ENCODE data around the gene ERGIC2. TPM values are rescaled to one million over a fixed set of nuclear protein-coding genes. Genes with fewer than 3 reads are reported as not detected.

ERGIC2 gene
- total and polyA plus RNA-seq, 2 of the 13 experiments (the other 11 are each of a cell fraction or from before 2014, with no cell fraction given): 32.6 to 73.5 TPM

GRCh38 chr12:29310899-29311298 lies 70.1 kb downstream of the ERGIC2 start:
- POLR2A ChIA-PET: no interaction called here
- Histone ChIP-seq H3K79me2 (ENCODE audit: insufficient read depth, low read length) (no peaks in the 10 kb centered on the region), H3K36me3 (replicated peaks in 1 of 2; ENCODE audit: control insufficient read depth in 1 of 2, insufficient read depth in 2 of 2, low read length in 2 of 2) (no peaks in the 10 kb centered on the region), H3K4me1 (ENCODE audit: insufficient read depth, low read length) (no peaks in the 10 kb centered on the region), H3K9ac (ENCODE audit: insufficient read depth, low read depth, low read length) (no peak overlapping the region), H4K20me1 (ENCODE audit: insufficient read depth, low read length) (no peaks in the 10 kb centered on the region), H2AFZ (ENCODE audit: low read length) (no peak overlapping the region), H3K27ac (ENCODE audit: extremely low read length, insufficient read depth, low read length) (no peak overlapping the region), H3K9me3 (ENCODE audit: low read length) (no peaks in the 10 kb centered on the region), H3K4me2 (ENCODE audit: low read depth, low read length) (no peak overlapping the region), H3K27me3 (ENCODE audit: control insufficient read depth in 1 of 2, insufficient read depth in 2 of 2, low read length in 2 of 2) (no peaks in the 10 kb centered on the region), H3K4me3 (replicated peaks in 1 of 3; ENCODE audit: insufficient read depth in 1 of 3, low read depth in 2 of 3, low read length in 3 of 3) (no peak overlapping the region)
- DNase-seq (ENCODE audit: low spot score) (no peak), FAIRE-seq (no peak), ATAC-seq (no peak)
- BruUV-seq (replicated peaks): no TSS peak
- CTCF ChIA-PET (ENCODE audit: low intra/inter-chr PET ratio, low total read pairs): no interaction called here
- intact Hi-C loops (cut with micrococcal nuclease; ENCODE audit: unreplicated experiment): no loop called here
- TF ChIP-seq CHD4 (IDR thresholded peaks at IDR 0.05; ENCODE audit: borderline replicate concordance, low read length): no peak
- TF ChIP-seq SP2 (CRISPR knock-in tag; IDR thresholded peaks at IDR 0.05): no peak
- no peak for TF ChIP-seq ZKSCAN8 (CRISPR knock-in tag; IDR thresholded peaks at IDR 0.05; ENCODE audit: borderline replicate concordance)
- TF ChIP-seq, protein P1, sequence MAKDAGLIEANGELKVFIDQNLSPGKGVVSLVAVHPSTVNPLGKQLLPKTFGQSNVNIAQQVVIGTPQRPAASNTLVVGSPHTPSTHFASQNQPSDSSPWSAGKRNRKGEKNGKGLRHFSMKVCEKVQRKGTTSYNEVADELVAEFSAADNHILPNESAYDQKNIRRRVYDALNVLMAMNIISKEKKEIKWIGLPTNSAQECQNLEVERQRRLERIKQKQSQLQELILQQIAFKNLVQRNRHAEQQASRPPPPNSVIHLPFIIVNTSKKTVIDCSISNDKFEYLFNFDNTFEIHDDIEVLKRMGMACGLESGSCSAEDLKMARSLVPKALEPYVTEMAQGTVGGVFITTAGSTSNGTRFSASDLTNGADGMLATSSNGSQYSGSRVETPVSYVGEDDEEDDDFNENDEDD (CRISPR knock-in tag; IDR thresholded peaks at IDR 0.05; ENCODE audit: borderline replicate concordance): no peak
- 88% methylated on average over 4 of the region's 4 CpGs for WGBS (ENCODE audit: low lambda C conversion rate)
- in situ Hi-C loops (cut with HindIII; ENCODE audit: extremely low pct_ligation_motif_present, low pct_unique_long_range_greater_than_20kb): no loop called here

DNA sequence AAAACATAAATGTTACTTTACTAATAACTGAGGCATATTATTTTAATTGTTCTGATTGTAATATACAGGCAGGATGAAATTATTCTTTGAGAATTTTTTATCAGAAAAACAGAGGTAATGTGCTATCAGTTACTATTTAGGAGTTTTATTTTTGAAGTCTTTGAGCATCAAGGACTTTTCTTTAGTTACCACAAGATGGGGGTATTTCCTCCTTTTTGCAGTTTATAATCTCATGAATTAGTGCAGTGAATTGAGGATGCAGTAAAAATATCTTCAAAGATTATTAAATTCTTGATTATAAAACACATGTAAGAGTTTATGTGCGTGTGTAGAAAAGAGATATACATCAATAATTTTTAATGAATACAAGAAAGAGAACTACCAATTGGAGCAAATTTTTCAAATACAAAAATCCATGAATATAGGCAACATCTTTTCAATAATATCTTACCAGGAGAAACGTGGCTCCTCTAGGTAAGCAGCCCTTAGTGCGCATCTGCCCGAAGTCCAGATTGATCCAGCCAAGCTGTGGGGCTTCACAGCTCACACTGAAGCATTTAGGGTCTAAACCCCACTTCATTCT lies 71.6 kb downstream of the ERGIC2 start:
- H3K4me2 ChIP-seq (ENCODE audit: low read depth, low read length): no peak overlapping the region
- H2AFZ ChIP-seq (ENCODE audit: low read length): no peak overlapping the region
- H3K9me3 ChIP-seq (ENCODE audit: low read length): no peaks in the 10 kb centered on the region
- in situ Hi-C loops (cut with HindIII; ENCODE audit: extremely low pct_ligation_motif_present, low pct_unique_long_range_greater_than_20kb) (no loop called here), intact Hi-C loops (cut with micrococcal nuclease; ENCODE audit: unreplicated experiment) (loop anchor here (5.0 kb wide), 1 partner anchor 208 kb away; no protein-coding TSS in a partner anchor)
- H3K4me3 ChIP-seq (replicated peaks in 1 of 3; ENCODE audit: insufficient read depth in 1 of 3, low read depth in 2 of 3, low read length in 3 of 3): no peak overlapping the region
- no peaks in the 10 kb centered on the region for H3K79me2 ChIP-seq (ENCODE audit: insufficient read depth, low read length)
- no peaks in the 10 kb centered on the region for H4K20me1 ChIP-seq (ENCODE audit: insufficient read depth, low read length)
- H3K27me3 ChIP-seq (ENCODE audit: control insufficient read depth in 1 of 2, insufficient read depth in 2 of 2, low read length in 2 of 2): no peaks in the 10 kb centered on the region
- ChIA-PET POLR2A (no interaction called here), CTCF (ENCODE audit: low intra/inter-chr PET ratio, low total read pairs) (no interaction called here)
- ATAC-seq (no peak), DNase-seq (ENCODE audit: low spot score) (no peak), FAIRE-seq (no peak)
- H3K36me3 ChIP-seq (replicated peaks in 1 of 2; ENCODE audit: control insufficient read depth in 1 of 2, insufficient read depth in 2 of 2, low read length in 2 of 2): no peaks in the 10 kb centered on the region
- no peaks in the 10 kb centered on the region for H3K4me1 ChIP-seq (ENCODE audit: insufficient read depth, low read length)
- no peak overlapping the region for H3K9ac ChIP-seq (ENCODE audit: insufficient read depth, low read depth, low read length)
- no TSS peak for BruUV-seq (replicated peaks)
- 51% methylated on average over 4 of the region's 4 CpGs for WGBS (ENCODE audit: low lambda C conversion rate)
- no peak overlapping the region for H3K27ac ChIP-seq (ENCODE audit: extremely low read length, insufficient read depth, low read length)
- TF ChIP-seq ZBTB20 (CRISPR knock-in tag; IDR thresholded peaks at IDR 0.05; ENCODE audit: borderline replicate concordance, low read depth) (no peak), STAG1 (CRISPR knock-in tag; IDR thresholded peaks at IDR 0.05) (peak; percentile 46), THRA (CRISPR knock-in tag; IDR thresholded peaks at IDR 0.05; ENCODE audit: borderline replicate concordance) (no peak), ZNF44 (CRISPR knock-in tag; IDR thresholded peaks at IDR 0.05) (no peak), ZFP41 (CRISPR knock-in tag; IDR thresholded peaks at IDR 0.05; ENCODE audit: borderline replicate concordance) (no peak), ATF7-NPFF (CRISPR knock-in tag; IDR thresholded peaks at IDR 0.05; ENCODE audit: low read depth) (no peak), DBP (CRISPR knock-in tag; IDR thresholded peaks at IDR 0.05; ENCODE audit: not compliant biosample characterization) (no peak), ZNF260 (CRISPR knock-in tag; IDR thresholded peaks at IDR 0.05; ENCODE audit: borderline replicate concordance, low read depth) (no peak), ZNF589 (CRISPR knock-in tag; conservative IDR thresholded peaks at IDR 0.05) (no peak), ZIK1 (CRISPR knock-in tag; IDR thresholded peaks at IDR 0.05; ENCODE audit: borderline replicate concordance, low read depth) (no peak)

Data from HepG2 (cell line).